AG08395 (cell line): ENCODE measurements around the gene SMG1.
"Not testable (repeated sequence)": the region's sequence is repeated elsewhere in the genome, so short reads cannot be mapped to it uniquely, and the experiment has no call there.

Experiments
- DNase-seq: peaks from one replicate; pipeline ENCODE4 v3.0.0; 2012; ENCODE audit warnings: mixed read lengths, low spot score

SMG1 gene

DNA sequence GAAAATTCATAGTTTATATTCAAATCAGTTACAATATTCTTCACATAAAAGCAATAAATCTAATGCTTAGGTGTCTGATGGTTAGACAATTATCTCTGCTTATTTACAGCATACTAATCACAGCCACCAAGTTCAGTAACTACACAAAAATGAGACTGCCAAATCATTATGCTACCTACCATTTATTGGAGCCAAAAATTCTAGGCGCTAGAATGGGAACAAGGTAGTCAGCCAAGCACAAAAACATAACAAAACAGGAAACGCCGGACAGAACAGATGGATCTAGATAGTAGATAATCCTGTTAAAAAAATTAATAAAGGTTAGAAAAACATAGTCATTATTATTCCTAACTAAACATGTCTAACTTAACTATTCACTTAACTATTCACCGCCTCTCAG is 128.5 kb downstream of the SMG1 start:
- no peak for DNase-seq

DNA sequence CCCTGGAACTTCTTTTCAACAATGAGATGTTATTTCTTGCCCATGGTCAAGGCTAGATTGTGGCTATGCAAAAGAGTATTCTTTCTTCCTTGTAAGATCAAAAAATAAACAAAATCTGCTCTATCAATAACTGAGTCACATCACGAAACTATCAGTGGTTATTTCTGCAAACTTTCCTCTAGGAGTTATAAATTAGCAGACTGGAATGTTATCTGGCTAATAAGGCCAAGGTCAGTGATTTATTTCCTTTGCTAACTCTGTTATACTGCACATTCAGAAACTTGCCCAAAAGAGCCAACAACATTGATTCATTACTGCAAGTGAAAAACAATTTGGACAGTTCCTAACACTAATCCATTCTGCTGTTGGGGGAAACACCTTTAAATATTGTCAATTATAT is 129.8 kb downstream of the SMG1 start:
- DNase-seq = no peak

DNA sequence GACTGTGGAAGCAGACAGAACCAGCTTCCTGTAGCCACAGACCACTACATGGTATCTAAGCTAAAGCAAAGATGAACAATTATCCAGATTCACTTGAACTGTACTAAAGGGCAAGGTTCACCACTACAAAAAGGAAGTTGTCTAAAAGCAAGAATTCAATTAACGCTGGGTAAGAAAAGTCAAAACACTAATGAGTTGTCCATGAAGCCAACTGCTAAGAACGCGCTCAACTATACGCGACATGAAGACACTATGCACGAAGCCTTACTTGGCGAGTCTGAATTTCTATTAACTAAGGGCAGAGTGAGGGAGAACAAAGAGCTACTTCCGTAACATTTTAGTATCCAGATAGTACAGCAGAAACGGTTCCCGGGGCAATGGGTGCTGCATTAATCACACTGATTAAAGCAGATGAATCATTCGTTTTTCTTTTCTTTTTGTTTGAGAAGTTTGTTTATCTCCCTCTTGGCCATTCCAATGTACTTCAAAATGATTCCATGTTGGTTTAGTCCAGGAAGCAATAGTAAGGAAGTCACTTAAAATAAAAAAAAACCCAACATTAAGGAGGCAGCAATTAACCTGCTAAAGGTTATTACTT is 133.3 kb downstream of the SMG1 start:
- DNase-seq = no peak

- peak; percentile 98 for DNase-seq
Observed at GRCh38 chr16:18789850-18790706, 136.1 kb downstream of the SMG1 start, which contains the start of gene RPS15A. TSS of gene RPS15A (minus strand) at chr16:18790334. CDS start at chr16:18789113, 1,221 bp downstream.

- no peak for DNase-seq
Observed at GRCh38 chr16:18789515-18789849, 136.7 kb downstream of the SMG1 start.

DNA sequence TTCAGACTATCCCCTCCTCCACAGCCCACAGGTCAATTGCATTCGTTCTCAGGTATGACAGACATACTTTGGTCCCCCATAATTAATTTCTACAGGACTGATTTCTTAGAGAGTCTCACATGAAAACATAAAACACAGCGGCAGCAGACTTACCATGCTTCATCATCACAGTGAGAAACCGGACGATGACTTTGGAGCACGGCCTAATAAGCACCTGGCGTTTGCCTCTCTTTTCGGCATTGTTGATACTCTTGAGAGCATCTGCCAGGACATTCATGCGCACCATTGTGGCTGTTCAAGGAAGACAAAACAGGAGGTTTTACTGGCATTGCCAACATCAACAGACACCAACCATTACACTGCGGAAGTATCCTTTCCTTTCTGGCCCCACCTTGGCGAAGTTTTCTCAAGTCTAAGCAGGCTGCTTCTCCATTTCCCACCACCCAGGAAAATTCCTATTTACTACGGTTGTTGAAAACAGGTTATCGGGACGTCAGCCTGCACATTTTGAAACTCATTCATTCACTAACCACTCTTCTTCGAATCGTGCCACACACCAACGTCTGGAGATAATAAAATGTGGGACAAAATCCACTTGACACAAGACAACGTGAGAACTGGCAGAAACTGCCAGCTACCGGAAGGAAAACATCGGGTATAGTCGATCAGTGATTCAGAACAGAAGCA is 137.2 kb downstream of the SMG1 start:
- peak; percentile 14 for DNase-seq

GRCh38 chr16:18784917-18785623 is 141.1 kb downstream of the SMG1 start:
- no peak for DNase-seq

DNA sequence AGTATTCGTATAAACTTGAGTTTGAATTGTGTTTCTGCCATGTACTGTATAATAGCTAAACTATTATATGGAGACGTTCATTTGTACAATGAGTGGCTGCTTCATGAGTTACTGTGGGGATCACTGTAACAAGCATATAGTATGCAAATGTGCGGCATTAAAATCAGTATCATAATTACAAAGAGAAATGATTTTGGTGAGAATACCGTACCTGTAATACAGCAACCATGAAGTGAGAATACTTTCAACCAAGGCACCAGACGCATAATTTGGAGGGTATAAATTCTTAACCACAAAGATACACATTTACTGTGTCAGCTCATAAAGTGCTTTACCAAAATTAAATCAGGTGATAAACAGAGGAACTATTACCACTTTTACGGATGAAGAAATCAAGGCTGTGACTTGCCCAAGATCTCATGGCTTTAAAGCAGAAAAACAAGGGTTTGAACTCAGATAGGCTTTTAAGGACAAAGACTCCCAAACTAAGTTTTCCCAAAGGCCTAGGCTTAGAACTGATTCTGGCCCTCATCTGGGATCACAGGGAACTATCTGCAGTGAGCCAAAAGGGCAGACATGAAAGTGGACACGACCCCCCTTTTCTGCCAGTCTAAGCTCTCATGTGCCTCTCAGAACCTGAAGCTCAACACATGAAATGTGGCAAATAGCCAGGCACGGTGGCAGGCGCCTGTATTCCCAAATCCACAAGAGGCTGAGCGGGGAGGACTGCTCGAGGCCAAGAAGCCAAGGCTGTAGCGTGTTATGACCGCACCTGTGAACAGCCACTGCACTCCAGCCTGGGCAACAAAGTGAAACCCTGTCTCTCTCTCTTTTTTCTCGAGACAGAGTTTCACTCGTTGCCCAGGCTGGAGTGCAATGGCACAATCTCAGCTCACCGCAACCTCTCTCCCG is 142.5 kb downstream of the SMG1 start:
- DNase-seq = no peak

GRCh38 chr16:18782697-18783429 is 143.3 kb downstream of the SMG1 start:
- DNase-seq = no peak

- DNase-seq = not testable (repeated sequence)
Observed at GRCh38 chr16:18781232-18781631, 145.0 kb downstream of the SMG1 start.

- DNase-seq = not testable (repeated sequence)
Observed at GRCh38 chr16:18780460-18781026, 145.7 kb downstream of the SMG1 start.

DNA sequence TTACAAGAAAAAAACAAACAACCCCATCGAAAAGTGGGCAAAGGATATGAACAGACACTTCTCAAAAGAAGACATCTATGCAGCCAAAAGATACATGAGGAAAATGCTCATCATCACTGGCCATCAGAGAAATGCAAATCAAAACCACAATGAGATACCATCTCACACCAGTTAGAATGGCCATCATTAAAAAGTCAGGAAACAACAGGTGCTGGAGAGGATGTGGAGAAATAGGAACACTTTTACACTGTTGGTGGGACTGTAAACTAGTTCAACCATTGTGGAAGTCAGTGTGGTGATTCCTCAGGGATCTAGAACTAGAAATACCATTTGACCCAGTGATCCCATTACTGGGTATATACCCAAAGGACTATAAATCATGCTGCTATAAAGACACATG is 148.5 kb downstream of the SMG1 start:
- not testable (repeated sequence) for DNase-seq

DNA sequence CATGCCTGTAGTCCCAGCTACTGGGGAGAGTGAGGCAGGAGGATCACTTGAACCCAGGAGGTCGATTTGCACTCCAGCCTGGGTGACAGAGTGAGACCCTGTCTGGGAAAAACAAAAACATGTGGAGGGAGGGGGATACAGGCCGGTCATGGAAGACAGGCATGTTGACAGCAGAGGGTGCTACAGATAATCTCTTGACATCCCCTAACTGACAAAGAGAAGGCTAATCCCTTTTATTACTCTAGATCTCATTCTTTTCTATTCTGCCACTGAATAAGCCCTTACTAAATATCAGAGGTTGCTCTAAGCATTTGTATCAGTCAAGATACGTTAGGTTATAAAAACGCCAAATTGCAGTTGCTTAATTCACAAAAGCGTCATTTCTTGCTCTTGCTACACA is 149.9 kb downstream of the SMG1 start:
- not testable (repeated sequence) for DNase-seq

- DNase-seq = not testable (repeated sequence)
Observed at GRCh38 chr16:18774651-18775050, 151.6 kb downstream of the SMG1 start.

DNA sequence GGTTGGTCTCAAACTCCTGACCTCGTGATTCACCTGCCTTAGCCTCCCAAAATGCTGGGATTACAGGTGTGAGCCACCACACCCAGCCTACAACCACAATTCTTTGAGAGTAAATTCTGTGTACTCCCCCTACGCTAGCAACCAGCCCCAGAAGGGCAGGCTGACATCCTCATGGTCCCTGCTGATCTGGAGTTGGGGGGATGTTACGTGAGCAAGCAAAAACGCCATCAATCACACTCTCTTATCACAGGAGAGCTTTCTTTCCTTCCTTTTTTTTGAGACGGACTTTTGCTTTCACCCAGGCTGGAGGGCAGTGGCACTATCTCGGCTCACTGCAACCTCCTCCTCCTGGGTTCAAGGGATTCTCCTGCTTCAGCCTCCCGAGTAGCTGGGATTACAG is 154.0 kb downstream of the SMG1 start:
- not testable (repeated sequence) for DNase-seq

DNA sequence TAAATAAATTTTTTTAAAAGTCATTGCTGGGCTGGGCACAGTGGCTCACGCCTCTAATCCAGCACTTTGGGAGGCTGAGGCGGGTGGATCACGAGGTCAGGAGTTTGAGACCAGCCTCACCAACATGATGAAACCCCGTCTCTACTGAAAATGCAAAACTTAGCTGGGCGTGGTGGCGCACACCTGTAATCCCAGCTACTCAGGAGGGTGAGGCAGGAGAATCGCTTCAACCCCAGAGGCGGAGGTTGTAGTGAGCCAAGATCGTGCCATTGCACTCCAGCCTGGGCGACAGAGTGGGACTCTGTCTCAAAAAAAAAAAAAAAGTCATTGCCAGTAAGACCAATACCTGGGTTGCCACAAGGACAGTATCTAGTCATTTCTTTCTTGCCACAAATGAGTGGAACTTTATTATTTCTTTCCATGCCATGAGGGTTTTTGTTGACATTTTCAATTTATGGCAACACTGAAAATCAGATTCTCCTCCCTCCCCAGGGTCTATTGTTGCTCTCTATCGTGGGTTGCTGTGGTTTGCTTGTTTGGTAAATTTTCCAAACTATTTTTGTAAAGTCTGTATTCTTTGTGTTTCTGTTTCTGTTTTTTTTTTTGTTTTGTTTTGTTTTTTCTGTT is 155.8 kb downstream of the SMG1 start:
- not testable (repeated sequence) for DNase-seq

- not testable (repeated sequence) for DNase-seq
Observed at GRCh38 chr16:18767217-18767616, 159.0 kb downstream of the SMG1 start.

- DNase-seq = not testable (repeated sequence)
Observed at GRCh38 chr16:18762713-18763112, 163.5 kb downstream of the SMG1 start.
